Astrocyte (in vitro differentiated cells and primary cell): ENCODE results near the gene ARHGEF11. TPM values are rescaled to one million over a fixed set of nuclear protein-coding genes. Genes with fewer than 3 reads are reported as not detected.

Experiments
- DNase-seq: peaks from one replicate; pipeline ENCODE4 v3.0.0-alpha.2; 2010; ENCODE audit warnings: low read depth
- FAIRE-seq: peaks from 2 replicates; lab custom pipeline; 2011; peaks lifted over from hg19 to GRCh38; lab: Jason Lieb, UNC
- H2AFZ ChIP-seq: 2 replicates; pipeline ENCODE4 v1.6.0; 2012; ENCODE audit warnings: low read depth, low read length, inconsistent platforms
- H3K27ac ChIP-seq: 2 replicates; pipeline ENCODE4 v1.5.1; 2011; ENCODE audit warnings: low read depth, low read length, inconsistent platforms
- H3K27me3 ChIP-seq: 2 replicates; pipeline ENCODE4 v1.6.0; 2011; ENCODE audit warnings: low read length, inconsistent platforms; ENCODE audit not compliant: insufficient read depth
- H3K36me3 ChIP-seq: 2 replicates; pipeline ENCODE4 v1.5.1; 2011; ENCODE audit warnings: low read length, inconsistent platforms; ENCODE audit not compliant: insufficient read depth
- H3K4me1 ChIP-seq: 2 replicates; pipeline ENCODE4 v1.5.1; 2011; ENCODE audit warnings: low read length, inconsistent platforms; ENCODE audit not compliant: insufficient read depth
- H3K4me2 ChIP-seq: 2 replicates; pipeline ENCODE4 v1.6.0; 2012; ENCODE audit warnings: low read length, inconsistent platforms
- H3K4me3 ChIP-seq: 2 replicates; pipeline ENCODE4 v1.5.1; 2011; ENCODE audit warnings: low read depth, mild to moderate bottlenecking, low read length, inconsistent platforms; ENCODE audit not compliant: insufficient read depth
- H3K79me2 ChIP-seq: 2 replicates; pipeline ENCODE4 v1.6.0; 2012; ENCODE audit warnings: mild to moderate bottlenecking, low read length, inconsistent platforms; ENCODE audit not compliant: insufficient read depth
- H3K9ac ChIP-seq: 2 replicates; pipeline ENCODE4 v1.6.0; 2012; ENCODE audit warnings: mild to moderate bottlenecking, low read length, inconsistent platforms
- H3K9me3 ChIP-seq: 2 replicates; pipeline ENCODE4 v1.5.1; 2012; ENCODE audit warnings: low read depth, mild to moderate bottlenecking, low read length, inconsistent platforms; ENCODE audit not compliant: insufficient read depth
- H4K20me1 ChIP-seq: 2 replicates; pipeline ENCODE4 v1.6.0; 2012; ENCODE audit warnings: low read length, inconsistent platforms; ENCODE audit not compliant: insufficient read depth
- H3K27ac Mint-ChIP-seq: one replicate; pipeline ENCODE4 v1.8.0; 2021; ENCODE audit warnings: mild to moderate bottlenecking, mixed read lengths; ENCODE audit not compliant: unreplicated experiment
- H3K27me3 Mint-ChIP-seq: one replicate; pipeline ENCODE4 v1.8.0; 2021; ENCODE audit warnings: low read depth, mixed read lengths; ENCODE audit not compliant: unreplicated experiment
- H3K36me3 Mint-ChIP-seq: one replicate; pipeline ENCODE4 v1.8.0; 2021; ENCODE audit warnings: low read depth, mixed read lengths; ENCODE audit not compliant: unreplicated experiment
- H3K4me1 Mint-ChIP-seq: one replicate; pipeline ENCODE4 v1.8.0; 2021; ENCODE audit warnings: low read depth, mixed read lengths; ENCODE audit not compliant: unreplicated experiment
- H3K4me3 Mint-ChIP-seq: one replicate; pipeline ENCODE4 v1.8.0; 2021; ENCODE audit warnings: mild to moderate bottlenecking, moderate library complexity, mixed read lengths; ENCODE audit not compliant: unreplicated experiment
- H3K9me3 Mint-ChIP-seq: one replicate; pipeline ENCODE4 v1.8.0; 2021; ENCODE audit warnings: mild to moderate bottlenecking, mixed read lengths; ENCODE audit not compliant: unreplicated experiment
- EZH2 ChIP-seq: IDR thresholded peaks from 2 replicates; pipeline ENCODE4 v1.6.1; 2012; ENCODE audit warnings: mild to moderate bottlenecking, low read length, inconsistent platforms; ENCODE audit not compliant: insufficient read depth
- total RNA-seq: library from RNA; stranded (reverse); gene quantifications from 2 replicates; pipeline ENCODE4 v1.2.1, GENCODE V29; 2021
- TF ChIP-seq, protein P1 (sequence below): IDR thresholded peaks from 2 replicates; pipeline ENCODE4 v1.5.1; 2011; ENCODE audit warnings: low read depth, mild to moderate bottlenecking, inconsistent platforms, low read length, moderate library complexity; ENCODE audit not compliant: insufficient read depth

ARHGEF11 gene
- total RNA-seq, 1 donor from 2014 or later, result 29.2 TPM

DNA sequence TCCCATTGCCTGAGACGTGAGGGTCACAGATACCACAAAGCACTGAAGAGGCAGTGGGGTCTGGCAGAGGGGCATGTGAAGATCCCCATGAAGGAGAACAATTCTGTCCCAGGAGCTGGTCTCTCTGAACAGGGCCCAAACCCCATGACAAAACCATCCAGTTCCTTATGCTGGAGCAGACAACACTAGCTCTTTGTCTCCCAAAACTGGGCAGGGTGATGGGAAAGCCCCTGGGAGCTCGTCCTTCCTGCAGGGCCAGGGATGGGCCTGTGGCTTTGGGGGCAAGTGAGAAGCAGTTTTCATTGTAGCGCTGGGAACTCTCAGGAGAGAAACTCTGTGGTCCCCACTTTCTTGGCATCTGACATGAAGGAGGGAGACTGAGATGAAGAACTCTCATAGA lies 45.2 kb upstream of the ARHGEF11 start:
- TF ChIP-seq, protein P1, sequence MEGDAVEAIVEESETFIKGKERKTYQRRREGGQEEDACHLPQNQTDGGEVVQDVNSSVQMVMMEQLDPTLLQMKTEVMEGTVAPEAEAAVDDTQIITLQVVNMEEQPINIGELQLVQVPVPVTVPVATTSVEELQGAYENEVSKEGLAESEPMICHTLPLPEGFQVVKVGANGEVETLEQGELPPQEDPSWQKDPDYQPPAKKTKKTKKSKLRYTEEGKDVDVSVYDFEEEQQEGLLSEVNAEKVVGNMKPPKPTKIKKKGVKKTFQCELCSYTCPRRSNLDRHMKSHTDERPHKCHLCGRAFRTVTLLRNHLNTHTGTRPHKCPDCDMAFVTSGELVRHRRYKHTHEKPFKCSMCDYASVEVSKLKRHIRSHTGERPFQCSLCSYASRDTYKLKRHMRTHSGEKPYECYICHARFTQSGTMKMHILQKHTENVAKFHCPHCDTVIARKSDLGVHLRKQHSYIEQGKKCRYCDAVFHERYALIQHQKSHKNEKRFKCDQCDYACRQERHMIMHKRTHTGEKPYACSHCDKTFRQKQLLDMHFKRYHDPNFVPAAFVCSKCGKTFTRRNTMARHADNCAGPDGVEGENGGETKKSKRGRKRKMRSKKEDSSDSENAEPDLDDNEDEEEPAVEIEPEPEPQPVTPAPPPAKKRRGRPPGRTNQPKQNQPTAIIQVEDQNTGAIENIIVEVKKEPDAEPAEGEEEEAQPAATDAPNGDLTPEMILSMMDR, result no peak
- TF ChIP-seq EZH2, result no peak
- DNase-seq (no peak), FAIRE-seq (no peak)
- Mint-ChIP-seq H3K27ac (peak overlapping the region; percentile 90), H3K4me3 (peak overlapping the region; percentile 50), H3K36me3 (no peaks in the 10 kb centered on the region), H3K9me3 (no peaks in the 10 kb centered on the region), H3K4me1 (peaks cover 16% of the 10 kb centered on the region), H3K27me3 (no peaks in the 10 kb centered on the region)
- Histone ChIP-seq H3K36me3 (no peaks in the 10 kb centered on the region), H3K4me1 (peaks cover 11% of the 10 kb centered on the region), H2AFZ (no peak overlapping the region), H3K27me3 (no peaks in the 10 kb centered on the region), H3K79me2 (no peaks in the 10 kb centered on the region), H4K20me1 (no peaks in the 10 kb centered on the region), H3K9me3 (no peaks in the 10 kb centered on the region), H3K4me2 (peak overlapping the region; percentile 74), H3K27ac (no peak overlapping the region), H3K4me3 (no peak overlapping the region), H3K9ac (peak overlapping the region; percentile 5)

DNA sequence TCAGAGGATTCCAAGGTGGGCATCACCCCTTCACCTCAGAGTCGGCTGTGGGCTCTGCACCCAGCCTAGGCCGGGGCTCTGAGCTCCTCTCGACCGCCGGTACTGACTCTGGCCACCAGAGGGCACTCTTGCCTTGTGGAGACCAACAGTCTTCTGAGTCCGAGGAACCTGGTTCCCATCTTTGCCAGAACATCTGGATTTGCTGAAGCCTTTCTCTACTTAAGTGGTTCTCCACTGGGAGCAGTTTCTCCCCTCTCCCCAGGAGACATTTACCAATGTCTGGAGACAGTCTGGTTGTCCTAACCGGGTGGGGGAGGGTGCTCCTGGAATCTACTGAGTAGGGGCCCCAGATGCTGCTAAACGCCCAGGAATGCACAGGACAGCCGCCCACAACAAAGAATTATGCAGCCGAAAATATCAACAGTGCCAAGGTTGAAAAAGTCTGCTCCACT lies 44.7 kb upstream of the ARHGEF11 start:
- Histone ChIP-seq H3K9me3 (no peaks in the 10 kb centered on the region), H3K4me1 (peaks cover 11% of the 10 kb centered on the region), H4K20me1 (no peaks in the 10 kb centered on the region), H3K79me2 (no peaks in the 10 kb centered on the region), H3K4me2 (peak overlapping the region; percentile 74), H3K9ac (no peak overlapping the region), H3K4me3 (no peak overlapping the region), H2AFZ (peak overlapping the region; percentile 33), H3K36me3 (no peaks in the 10 kb centered on the region), H3K27me3 (no peaks in the 10 kb centered on the region), H3K27ac (no peak overlapping the region)
- H3K4me1 Mint-ChIP-seq, result peaks cover 16% of the 10 kb centered on the region
- peak; percentile 69 for DNase-seq
- no peak for TF ChIP-seq EZH2
- TF ChIP-seq, protein P1, result peak; percentile 89
- no peaks in the 10 kb centered on the region for H3K27me3 Mint-ChIP-seq
- peak overlapping the region; percentile 50 for H3K4me3 Mint-ChIP-seq
- H3K36me3 Mint-ChIP-seq, result no peaks in the 10 kb centered on the region
- no peak for FAIRE-seq
- peak overlapping the region; percentile 90 for H3K27ac Mint-ChIP-seq
- no peaks in the 10 kb centered on the region for H3K9me3 Mint-ChIP-seq

DNA sequence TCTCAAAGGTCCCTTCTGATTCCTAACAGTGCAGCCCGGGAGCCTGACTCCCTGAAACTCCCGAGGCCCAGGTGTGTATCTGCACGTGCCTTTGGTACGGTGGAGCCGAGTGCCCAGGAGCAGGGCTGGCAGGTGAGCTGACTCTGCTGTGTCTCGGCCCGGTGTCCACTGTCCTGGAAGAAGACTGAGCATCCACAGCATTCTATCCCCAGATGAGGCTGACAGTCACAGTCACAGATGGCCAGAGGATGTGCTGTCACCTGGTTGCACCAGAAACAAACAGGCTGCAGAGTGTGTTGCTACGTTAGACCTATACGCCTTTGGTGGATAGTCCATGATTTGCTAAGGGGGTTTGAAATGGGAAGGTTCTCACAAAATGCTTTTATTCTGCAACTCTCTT lies 44.2 kb upstream of the ARHGEF11 start:
- no peaks in the 10 kb centered on the region for H3K27me3 ChIP-seq
- Mint-ChIP-seq H3K27me3 (no peaks in the 10 kb centered on the region), H3K27ac (peak overlapping the region; percentile 90), H3K36me3 (no peaks in the 10 kb centered on the region), H3K4me3 (no peak overlapping the region), H3K9me3 (no peaks in the 10 kb centered on the region), H3K4me1 (peaks cover 16% of the 10 kb centered on the region)
- no peaks in the 10 kb centered on the region for H3K9me3 ChIP-seq
- TF ChIP-seq, protein P1, result no peak
- TF ChIP-seq EZH2, result no peak
- H3K4me1 ChIP-seq, result peaks cover 11% of the 10 kb centered on the region
- no peaks in the 10 kb centered on the region for H3K79me2 ChIP-seq
- H3K27ac ChIP-seq, result no peak overlapping the region
- DNase-seq (no peak), FAIRE-seq (no peak)
- no peak overlapping the region for H3K4me3 ChIP-seq
- H3K9ac ChIP-seq, result no peak overlapping the region
- no peaks in the 10 kb centered on the region for H3K36me3 ChIP-seq
- peak overlapping the region; percentile 74 for H3K4me2 ChIP-seq
- no peak overlapping the region for H2AFZ ChIP-seq
- H4K20me1 ChIP-seq, result no peaks in the 10 kb centered on the region
